ENCODE results near the gene CBFA2T3. TPM values are rescaled to one million over a fixed set of nuclear protein-coding genes. Genes with fewer than 3 reads are reported as not detected.

Gene CBFA2T3
- total and polyA plus RNA-seq, 2 of the 8 experiments (the other 6 are each of a cell fraction or from before 2014, with no cell fraction given) = 0.51 to 1.3 TPM

DNA sequence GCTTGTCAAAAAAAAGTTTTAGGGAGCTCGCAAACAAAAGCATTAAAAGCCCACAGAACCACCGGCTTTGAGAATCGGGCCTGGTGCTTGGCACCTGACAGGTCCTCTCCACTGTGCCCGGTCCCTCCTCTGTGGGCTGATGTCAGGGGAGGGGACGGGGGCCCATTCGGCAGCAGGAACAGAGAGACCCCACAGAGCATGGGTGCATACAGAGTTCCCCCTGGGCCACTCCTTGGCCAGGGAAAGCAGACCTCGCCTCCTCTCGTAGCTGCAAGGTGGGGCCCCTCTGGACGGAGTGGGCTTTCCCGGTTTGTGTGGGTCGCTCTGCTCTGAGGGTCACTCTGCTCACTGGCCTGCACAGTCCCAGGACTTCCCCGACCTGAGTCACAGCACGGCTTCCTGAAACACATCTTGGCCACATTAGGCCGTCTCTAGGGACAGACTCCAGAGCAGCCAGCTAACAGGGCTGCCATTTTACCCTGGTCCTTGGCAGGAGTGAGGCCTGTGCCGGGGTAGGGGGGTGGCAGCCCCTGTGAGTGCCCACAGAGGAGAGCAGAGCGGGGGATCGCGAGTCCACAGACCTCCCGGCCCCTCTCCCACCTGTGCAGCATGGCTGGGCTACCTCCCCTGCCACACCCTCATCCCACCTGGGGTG lies 11.1 kb downstream of the CBFA2T3 start:
- Histone ChIP-seq H3K23me2 (ENCODE audit: low read depth, low read length) (peaks cover 5% of the 10 kb centered on the region; the same call in 1 of the 2 replicates), H2BK5ac (ENCODE audit: low read depth, low read length) (no peak overlapping the region), H4K91ac (replicated peaks; ENCODE audit: insufficient read length, low read length) (no peak overlapping the region), H3K4me3 (ENCODE audit: extremely low read depth in 1 of 4, insufficient read depth in 2 of 4, low read depth in 3 of 4, low read length in 4 of 4) (no peak overlapping the region), H2BK12ac (ENCODE audit: low read depth, low read length) (no peak overlapping the region), H4K5ac (ENCODE audit: insufficient read length, low read depth, low read length) (no peak overlapping the region), H3K79me1 (ENCODE audit: low read depth, low read length) (no peaks in the 10 kb centered on the region), H3K9ac (replicated peaks in 1 of 4; ENCODE audit: extremely low read depth in 1 of 4, low read depth in 3 of 4, low read length in 3 of 4) (no peak overlapping the region), H2BK15ac (ENCODE audit: low read length) (no peak overlapping the region), H3K4me1 (replicated peaks in 1 of 4; ENCODE audit: control insufficient read depth in 3 of 4, insufficient read depth in 4 of 4, low read length in 3 of 4) (peaks cover 0 to 6% (median 3%) of the 10 kb centered on the region in 4 experiments; a peak in 2 of 7 replicates), H3K4me2 (ENCODE audit: insufficient read depth in 1 of 2, low read depth in 2 of 2, low read length in 2 of 2) (no peak overlapping the region), H2AK5ac (ENCODE audit: low read depth, low read length) (no peak overlapping the region), H4K8ac (ENCODE audit: extremely low read depth, insufficient read depth, low read length) (no peak overlapping the region; the same call in 1 of the 2 replicates), H3K23ac (ENCODE audit: insufficient read length) (no peak overlapping the region), H2BK120ac (replicated peaks; ENCODE audit: low read depth, low read length) (no peak overlapping the region), H2BK20ac (ENCODE audit: low read length) (no peak overlapping the region), H4K20me1 (replicated peaks in 1 of 2; ENCODE audit: control insufficient read depth in 1 of 2, insufficient read depth in 2 of 2, low read length in 2 of 2) (peaks cover 0 to 3% of the 10 kb centered on the region in 2 experiments), H2AFZ (ENCODE audit: low read length) (no peak overlapping the region), H3K14ac (ENCODE audit: insufficient read length) (no peak overlapping the region), H3K4ac (replicated peaks; ENCODE audit: insufficient read length, low read depth, low read length) (no peak overlapping the region), H3K18ac (ENCODE audit: extremely low read depth, low read length) (no peak overlapping the region), H3K27ac (ENCODE audit: low read depth, low read length) (no peak overlapping the region), H3K79me2 (ENCODE audit: control insufficient read depth in 1 of 2, insufficient read depth in 2 of 2, low read length in 2 of 2) (no peaks in the 10 kb centered on the region), H3K56ac (replicated peaks; ENCODE audit: insufficient read length, low read depth, low read length) (no peak overlapping the region), H3K36me3 (ENCODE audit: control insufficient read depth in 2 of 4, insufficient read depth in 4 of 4, low read length in 3 of 4) (no peaks in the 10 kb centered on the region), H3K9me3 (ENCODE audit: insufficient read depth in 2 of 2, low read depth in 1 of 2, low read length in 1 of 2) (peaks cover 0 to 4% of the 10 kb centered on the region in 2 experiments; a peak in 1 of 4 replicates), H3K27me3 (replicated peaks in 1 of 4; ENCODE audit: control insufficient read depth in 3 of 4, extremely low read depth in 1 of 4, insufficient read depth in 3 of 4, low read length in 3 of 4) (no peaks in the 10 kb centered on the region)
- 90% methylated on average over 17 of the region's 19 CpGs; no CpG with 5 or more reads in 1 of the 2 experiments for WGBS, 2 experiments (ENCODE audit: extremely low coverage in 1 of 2, insufficient coverage in 1 of 2, insufficient read length in 1 of 2, insufficient replicate concordance in 2 of 2, low coverage in 1 of 2, low lambda C conversion rate in 2 of 2, missing lambda C conversion rate in 1 of 2)
- no peak for TF ChIP-seq SIX5 (IDR thresholded peaks at IDR 0.05; ENCODE audit: low read depth, low read length)
- TF ChIP-seq, protein P1, sequence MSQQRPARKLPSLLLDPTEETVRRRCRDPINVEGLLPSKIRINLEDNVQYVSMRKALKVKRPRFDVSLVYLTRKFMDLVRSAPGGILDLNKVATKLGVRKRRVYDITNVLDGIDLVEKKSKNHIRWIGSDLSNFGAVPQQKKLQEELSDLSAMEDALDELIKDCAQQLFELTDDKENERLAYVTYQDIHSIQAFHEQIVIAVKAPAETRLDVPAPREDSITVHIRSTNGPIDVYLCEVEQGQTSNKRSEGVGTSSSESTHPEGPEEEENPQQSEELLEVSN (IDR thresholded peaks at IDR 0.05) = no peak
- no peak for TF ChIP-seq PHF8 (conservative IDR thresholded peaks at IDR 0.05; ENCODE audit: low read depth, low read length)
- no peak for TF ChIP-seq ZNF274 (IDR thresholded peaks at IDR 0.05; ENCODE audit: borderline replicate concordance, extremely low read depth, low read length)
- TF ChIP-seq HDAC2 (IDR thresholded peaks at IDR 0.05; ENCODE audit: borderline replicate concordance in 1 of 2, low read depth in 2 of 2, low read length in 2 of 2) = no peak
- TF ChIP-seq CBX5 (IDR thresholded peaks at IDR 0.05; ENCODE audit: low read depth, low read length) = no peak
- no peak for TF ChIP-seq CEBPB (IDR thresholded peaks at IDR 0.05; ENCODE audit: low read depth, low read length)
- no peak for TF ChIP-seq MAFK (IDR thresholded peaks at IDR 0.05; ENCODE audit: low read depth, low read length)
- no peak for TF ChIP-seq NANOG (IDR thresholded peaks at IDR 0.05; ENCODE audit: insufficient read depth, low read depth, low read length, poor library complexity, severe bottlenecking)
- no peak for TF ChIP-seq CREB1 (IDR thresholded peaks at IDR 0.05)
- TF ChIP-seq TAF1 (IDR thresholded peaks at IDR 0.05; ENCODE audit: low read depth, low read length) = no peak
- POLR2A ChIA-PET (ENCODE audit: partially characterized antibody) = no interaction called here
- FAIRE-seq (no peak), DNase-seq (ENCODE audit: low read depth in 1 of 2, low spot score in 2 of 2) (no peak)
- CTCF ChIA-PET (ENCODE audit: partially characterized antibody) = no interaction called here
